ENCODE data around the gene OR4N5.

The OR4N5 gene

GRCh38 chr14:20191396-20191795 lies 52.8 kb downstream of the OR4N5 start:
- H3K79me2 ChIP-seq, result no peaks in the 10 kb centered on the region
- H3K4me2 ChIP-seq (ENCODE audit: low read length), result no peak overlapping the region
- H3K9ac ChIP-seq, result no peak overlapping the region
- no peak for TF ChIP-seq CTCF (IDR thresholded peaks at IDR 0.05)
- no peaks in the 10 kb centered on the region for H3K4me1 ChIP-seq
- no peaks in the 10 kb centered on the region for H3K36me3 ChIP-seq (ENCODE audit: control insufficient read depth, insufficient read depth, low read length)
- H3K9me3 ChIP-seq (ENCODE audit: control insufficient read depth, low read length), result no peaks in the 10 kb centered on the region
- H3K4me3 ChIP-seq (ENCODE audit: low read depth, low read length), result no peak overlapping the region
- H2AFZ ChIP-seq, result no peak overlapping the region
- H3K27me3 ChIP-seq (ENCODE audit: control insufficient read depth, insufficient read depth, low read length), result no peaks in the 10 kb centered on the region
- no peak overlapping the region for H3K27ac ChIP-seq

DNA sequence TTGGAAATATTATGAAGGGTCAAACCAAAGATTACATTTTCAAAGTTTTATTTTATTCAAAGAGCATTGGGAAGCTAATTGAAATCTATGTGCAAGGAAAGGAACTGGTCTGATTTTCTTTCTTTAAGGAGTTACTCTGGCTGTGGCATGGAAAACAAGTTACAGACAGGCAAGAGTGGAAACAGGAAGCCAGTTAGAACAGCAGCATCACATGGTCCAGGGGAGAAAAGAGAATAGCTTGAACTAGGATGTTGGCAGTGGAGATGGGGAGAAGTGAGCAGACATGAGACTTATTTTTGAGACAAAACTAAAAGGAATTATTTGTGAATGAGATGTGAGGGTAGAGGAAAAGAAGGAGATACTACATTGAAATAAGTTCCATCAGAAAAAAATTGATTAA lies 55.5 kb downstream of the OR4N5 start:
- no peak for TF ChIP-seq CTCF (IDR thresholded peaks at IDR 0.05)
- Histone ChIP-seq H3K36me3 (ENCODE audit: control insufficient read depth, insufficient read depth, low read length) (no peaks in the 10 kb centered on the region), H3K9ac (no peak overlapping the region), H3K4me1 (no peaks in the 10 kb centered on the region), H3K4me2 (ENCODE audit: low read length) (no peak overlapping the region), H3K9me3 (ENCODE audit: control insufficient read depth, low read length) (no peaks in the 10 kb centered on the region), H3K27me3 (ENCODE audit: control insufficient read depth, insufficient read depth, low read length) (no peaks in the 10 kb centered on the region), H3K27ac (no peak overlapping the region), H2AFZ (no peak overlapping the region), H3K4me3 (ENCODE audit: low read depth, low read length) (no peak overlapping the region), H3K79me2 (no peaks in the 10 kb centered on the region)
